NOMO-1 treated with dmso at 0.1 percent for 144 hours (cell line): ENCODE data around the gene SMIM28.
"Not testable (repeated sequence)": the region's sequence is repeated elsewhere in the genome, so short reads cannot be mapped to it uniquely, and the experiment has no call there.

Experiments used
- DNase-seq: peaks from one replicate; lab custom pipeline; 2025; ENCODE audit not compliant: unreplicated experiment; lab: John Stamatoyannopoulos, UW

SMIM28 gene

DNA sequence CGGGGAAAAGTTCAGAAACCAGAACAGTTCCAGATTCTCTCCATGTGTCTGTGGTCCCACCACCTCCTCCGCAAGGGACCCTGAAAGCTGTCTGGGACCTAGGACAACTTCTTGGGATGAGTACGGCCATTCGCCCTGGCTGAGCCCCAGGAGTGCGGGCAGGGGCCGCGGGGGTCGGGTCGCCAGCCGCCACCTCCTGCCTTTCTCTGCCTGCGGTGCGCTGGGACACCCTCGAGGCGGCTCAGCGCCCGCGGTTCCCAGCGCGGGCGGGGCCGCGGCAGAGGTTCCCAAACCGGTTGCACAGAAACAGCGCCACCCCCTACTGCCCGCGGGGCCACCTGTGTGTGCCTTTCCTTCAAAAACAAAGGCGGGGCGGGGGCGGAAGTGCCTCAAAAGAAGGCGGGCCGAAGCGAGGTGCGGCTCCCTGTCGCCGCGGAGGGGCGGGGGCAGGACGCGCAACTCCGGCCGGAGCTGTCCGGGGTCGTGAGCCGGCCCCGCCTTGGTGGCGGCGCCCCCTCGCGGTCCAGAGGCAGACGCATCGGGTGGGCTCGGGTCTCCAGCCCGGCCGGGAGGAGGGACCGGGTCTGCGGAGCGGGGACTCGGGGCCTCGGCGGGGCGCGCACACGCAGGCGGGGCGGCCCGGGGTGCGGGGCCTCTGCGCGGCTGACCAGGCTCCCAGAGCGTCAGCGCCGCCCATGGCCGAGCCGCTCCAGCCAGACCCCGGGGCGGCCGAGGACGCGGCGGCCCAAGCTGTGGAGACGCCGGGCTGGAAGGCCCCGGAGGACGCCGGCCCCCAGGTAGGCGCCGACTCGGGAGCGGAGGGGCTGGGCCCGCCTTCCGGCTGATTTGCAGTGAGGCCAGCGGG, 26.3 kb downstream of the SMIM28 start, which contains the start of gene HEBP2:
Gene HEBP2 (plus strand): TSS at position 423 of the 865 bp plus-strand sequence. CDS start 273 bp downstream, at position 696.
- DNase-seq, result peak; percentile 93

DNA sequence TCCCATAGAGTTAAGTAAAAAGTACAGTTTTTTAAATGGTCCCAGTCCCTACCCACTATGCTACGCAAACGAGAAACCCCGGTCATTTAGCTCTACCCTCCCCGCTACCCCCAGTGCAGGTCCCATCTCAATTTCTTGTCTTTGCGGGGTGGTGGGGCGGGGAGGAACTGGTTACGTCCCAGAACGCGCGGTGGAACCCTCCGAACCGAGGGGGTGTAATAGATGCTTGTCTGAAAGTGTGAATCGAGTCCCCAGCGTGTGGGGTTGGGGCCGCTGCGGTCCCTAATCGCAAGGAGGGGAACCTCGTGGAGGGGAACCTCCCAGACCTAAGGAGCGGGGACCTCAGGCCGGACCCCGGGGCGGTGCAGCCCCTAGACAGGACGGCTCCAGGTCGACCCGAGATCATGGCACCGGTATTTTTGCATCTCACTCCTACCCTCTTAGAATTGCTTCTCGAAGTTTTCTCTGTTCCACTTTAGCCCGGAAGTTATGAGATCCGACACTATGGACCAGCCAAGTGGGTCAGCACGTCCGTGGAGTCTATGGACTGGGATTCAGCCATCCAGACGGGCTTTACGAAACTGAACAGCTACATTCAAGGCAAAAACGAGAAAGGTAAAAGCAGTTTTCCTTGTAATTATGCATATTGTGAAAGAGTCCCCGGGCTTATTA, 27.1 kb downstream of the SMIM28 start:
- DNase-seq, result peak; percentile 7

DNA sequence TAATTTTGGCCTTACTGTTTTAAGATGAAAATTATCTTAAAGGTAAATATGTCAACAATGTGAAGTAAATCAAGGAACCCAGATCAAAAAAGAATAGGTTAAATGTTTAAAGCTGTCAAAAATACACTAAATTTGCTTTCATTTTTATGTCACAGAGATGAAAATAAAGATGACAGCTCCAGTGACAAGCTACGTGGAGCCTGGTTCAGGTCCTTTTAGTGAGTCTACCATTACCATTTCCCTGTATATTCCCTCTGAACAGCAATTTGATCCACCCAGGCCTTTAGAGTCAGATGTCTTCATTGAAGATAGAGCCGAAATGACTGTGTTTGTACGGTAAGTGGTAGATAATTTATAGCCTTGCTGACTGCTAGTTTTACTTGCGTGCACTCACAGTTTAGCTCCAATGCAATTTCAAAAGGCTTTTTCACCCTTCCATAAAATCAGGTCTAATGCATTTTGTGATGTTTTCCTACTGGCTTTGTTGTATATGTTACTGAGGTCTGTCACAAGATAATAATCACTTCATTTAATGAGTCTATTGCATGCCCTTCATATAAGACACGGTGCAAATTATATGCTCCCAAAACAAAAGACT, 28.2 kb downstream of the SMIM28 start:
- DNase-seq, result no peak

DNA sequence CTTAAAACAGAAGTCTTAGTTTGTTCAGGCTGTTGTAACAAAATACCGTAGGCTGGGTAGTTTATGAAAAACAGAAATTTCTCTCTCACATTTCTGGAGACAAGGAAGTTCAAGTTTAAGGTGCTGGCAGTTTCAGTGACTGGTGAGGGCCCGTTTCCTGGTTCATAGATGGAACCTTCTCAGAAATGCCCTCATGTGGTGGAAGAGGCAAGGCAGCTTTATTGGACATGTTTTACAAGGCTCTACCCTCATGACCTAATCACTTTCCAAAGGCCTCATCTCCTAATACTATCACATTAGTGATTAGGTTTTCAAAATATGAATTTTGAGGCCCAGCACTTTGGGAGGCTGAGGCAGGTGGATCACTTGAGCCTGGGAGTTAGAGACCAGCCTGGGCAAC, 28.7 kb downstream of the SMIM28 start:
- DNase-seq, result peak; percentile 12

DNA sequence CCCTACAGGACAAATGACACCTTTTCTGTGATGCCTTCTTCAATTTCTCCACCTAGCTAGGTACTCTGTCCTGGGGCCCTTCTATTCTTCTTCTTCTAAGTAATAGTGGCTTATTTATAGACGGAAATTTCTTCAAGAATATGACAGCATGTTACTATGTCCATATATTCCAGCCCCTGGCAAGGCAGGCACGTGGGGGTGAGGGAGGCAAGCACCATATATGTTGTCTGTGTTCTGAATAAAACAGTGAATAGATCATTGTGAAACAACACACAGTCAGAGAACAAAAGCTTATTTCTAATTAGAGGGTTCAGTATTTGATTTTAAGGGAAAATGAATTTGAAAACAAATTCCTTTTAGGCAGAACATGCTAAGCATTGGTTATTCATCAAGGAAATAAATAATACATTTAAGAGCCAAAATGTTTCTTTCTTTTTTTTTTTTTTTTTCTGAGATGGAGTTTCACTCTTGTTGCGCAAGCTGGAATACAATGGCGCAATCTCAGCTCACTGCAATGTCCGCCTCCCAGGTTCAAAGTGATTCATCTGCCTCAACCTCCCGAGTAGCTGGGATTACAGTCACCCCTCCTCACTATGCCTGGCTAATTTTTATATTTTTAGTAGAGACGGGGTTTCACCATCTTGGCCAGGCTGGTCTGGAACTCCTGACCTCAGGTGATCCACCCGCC, 32.5 kb downstream of the SMIM28 start:
- no peak for DNase-seq

DNA sequence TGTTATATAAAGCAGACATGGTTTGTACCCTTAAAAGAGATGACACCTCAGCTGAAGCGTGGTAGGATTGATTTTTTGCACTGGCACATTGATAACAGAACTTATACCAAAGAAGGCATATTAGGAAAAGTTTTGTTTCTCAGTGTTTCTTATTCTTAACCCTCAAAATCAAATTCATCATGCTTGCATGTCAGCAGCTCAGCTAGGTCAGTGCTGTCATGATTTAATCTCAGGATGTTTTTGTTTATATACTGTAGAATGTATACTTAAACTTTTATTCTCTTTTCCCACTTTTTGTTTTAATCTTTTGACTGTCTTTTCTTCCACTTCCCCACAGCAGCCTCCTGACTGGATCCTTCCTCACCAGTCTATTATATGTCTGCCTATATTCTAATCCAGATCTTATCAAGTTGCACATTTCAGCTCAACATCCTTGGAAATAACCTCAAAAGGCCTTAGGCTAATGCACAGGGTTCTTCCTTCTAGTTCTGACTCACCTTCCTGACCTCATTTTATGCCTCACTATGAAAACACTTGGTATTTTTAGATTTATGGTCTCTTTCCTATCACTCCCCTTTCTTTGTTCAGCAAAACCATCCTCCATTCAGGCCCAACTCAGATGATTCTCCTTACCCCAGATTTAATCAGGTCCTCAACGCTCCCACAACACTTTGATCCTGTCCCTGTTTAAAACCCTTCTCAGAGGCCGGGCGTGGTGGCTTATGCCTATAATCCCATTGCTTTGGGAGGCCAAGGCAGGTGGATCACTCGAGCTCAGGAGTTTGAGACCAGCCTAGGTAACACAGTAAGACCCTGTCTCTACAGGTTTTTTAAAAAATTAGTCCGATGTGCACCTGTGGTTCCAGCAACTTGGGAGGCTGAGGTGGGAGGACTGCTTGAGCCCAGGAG, 33.5 kb downstream of the SMIM28 start:
- DNase-seq, result peak; percentile 30

DNA sequence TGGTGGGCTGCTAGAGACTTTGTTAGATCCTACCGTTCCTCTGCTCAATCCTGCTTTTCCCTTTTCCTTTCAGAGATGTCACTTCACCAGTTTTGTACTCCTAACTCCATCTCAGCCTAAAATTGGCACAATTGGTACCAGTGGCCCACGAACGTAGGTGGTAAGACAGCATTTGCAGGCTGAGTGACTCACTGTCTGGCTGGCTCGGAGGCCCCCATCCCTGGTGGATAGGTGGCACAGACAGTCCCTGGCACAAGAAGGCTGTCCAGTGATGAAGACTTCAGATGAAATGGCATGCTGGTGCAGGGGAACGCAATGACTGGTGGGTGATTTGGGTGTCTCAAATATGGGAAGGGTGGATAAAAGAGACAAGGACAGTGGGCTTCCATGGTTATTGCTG, 37.4 kb downstream of the SMIM28 start:
- DNase-seq, result no peak

DNA sequence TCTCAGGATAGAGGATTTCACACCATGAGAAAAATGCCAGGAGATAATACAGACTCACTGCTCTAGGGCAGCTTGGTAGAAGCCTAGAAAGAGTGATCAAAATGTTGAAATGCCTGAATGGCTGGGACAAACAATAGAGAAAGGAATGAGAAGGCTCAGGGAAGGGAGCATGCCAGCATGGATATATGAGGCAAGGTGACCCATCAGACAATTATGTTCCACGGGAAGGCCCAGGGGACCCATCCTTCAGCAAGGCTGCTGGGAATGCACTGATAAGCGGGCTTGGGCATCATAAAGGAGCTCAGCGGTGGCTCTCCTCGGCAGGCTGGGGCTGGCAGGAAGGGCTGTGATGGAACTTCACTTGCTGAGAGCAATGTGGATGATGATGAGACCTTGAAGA, 38.5 kb downstream of the SMIM28 start:
- no peak for DNase-seq

DNA sequence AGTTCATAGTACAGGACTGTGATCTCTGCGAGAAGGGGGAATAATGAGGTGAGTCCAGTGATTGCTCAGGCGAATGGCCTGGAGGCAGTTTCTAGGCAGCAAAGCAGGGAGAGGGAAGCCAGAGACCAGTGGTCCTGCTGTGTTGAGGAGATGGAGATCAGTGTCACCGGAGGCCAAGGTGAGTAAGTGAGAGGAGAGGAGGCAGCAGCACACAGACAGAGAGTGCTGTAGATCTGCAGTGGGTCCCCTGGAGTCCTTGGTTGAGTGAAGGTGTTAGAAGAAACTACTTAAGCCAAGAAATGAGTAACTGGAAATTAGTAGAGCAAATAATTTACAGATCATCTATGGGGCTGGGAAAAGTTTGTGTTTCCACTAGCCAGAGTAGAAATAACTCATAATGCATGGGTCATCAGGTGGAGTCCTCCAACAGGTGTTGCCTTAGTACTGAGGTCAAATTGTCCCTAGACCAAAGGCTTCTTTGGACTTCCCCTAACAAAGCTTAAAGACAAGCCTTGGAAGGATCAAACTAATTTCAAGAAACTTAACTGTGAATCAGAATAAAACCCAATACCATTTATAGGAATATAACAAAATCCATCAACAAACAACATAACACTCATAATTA, 39.9 kb downstream of the SMIM28 start:
- no peak for DNase-seq

DNA sequence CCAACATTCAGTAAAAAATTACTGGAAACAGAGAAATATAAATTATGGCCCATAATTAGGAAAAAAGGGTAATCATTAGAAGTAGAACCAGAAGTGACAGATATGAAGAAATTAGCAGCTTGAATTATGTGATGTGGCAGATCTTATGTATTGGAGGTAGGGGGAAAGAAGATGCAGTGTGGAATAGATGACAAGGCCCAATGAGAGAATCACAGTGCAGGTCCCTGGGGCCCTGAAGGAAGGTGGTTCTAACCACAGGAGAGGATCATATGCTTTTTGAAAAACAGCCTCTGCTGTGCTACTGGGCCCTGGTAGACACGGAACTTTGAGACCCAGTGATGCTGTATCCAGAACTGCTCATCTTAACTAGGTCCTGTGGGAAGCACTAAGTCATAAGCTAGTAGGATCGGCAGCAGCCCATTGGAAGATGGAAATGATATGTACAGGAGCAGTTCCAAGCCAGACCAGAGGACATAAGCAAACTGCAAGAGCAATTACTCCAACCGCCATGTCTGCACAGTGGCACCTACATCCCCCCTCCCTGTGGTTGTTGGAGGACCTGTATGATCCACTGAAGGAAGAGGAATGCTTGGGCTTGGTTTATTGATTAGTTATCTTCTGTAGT, 40.5 kb downstream of the SMIM28 start:
- DNase-seq, result no peak

DNA sequence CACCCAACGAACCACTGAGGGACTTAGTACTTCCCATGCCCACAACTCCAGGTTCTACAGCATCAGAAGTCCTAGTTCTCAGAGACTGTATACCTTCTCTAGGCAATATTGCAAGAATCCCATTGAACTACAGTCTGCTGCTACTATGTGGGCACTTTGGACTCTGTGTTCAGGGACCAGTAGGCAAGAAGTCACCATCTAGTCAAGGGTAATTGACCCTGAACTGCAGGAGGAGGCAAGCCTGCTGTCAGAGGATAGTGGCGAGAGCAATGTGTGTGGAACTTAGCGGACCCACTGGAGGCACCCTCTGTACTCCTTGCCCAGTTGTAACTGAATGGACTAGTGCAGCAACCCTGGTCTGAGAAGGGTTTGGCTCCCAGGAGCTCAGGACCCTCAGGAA, 42.1 kb downstream of the SMIM28 start:
- no peak for DNase-seq

DNA sequence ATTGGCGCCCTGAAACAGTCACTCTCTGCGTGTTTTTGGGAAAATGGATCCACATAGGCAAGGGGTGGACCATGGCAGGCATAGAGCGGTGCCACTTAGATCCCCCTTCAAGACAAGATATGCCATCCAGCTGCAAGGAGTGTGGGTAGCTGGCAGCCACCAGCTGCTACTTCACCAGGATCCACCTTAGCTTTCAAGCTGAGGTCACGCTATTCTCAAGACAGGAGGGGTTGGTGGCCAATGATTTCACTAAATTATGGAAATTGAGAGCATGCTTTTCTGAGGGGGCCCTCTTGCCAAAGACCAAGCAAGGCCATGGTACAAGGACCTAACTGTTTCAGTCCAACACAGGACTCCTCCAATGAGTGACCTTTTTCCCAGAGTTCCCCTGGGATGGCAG, 42.7 kb downstream of the SMIM28 start:
- DNase-seq, result no peak

DNA sequence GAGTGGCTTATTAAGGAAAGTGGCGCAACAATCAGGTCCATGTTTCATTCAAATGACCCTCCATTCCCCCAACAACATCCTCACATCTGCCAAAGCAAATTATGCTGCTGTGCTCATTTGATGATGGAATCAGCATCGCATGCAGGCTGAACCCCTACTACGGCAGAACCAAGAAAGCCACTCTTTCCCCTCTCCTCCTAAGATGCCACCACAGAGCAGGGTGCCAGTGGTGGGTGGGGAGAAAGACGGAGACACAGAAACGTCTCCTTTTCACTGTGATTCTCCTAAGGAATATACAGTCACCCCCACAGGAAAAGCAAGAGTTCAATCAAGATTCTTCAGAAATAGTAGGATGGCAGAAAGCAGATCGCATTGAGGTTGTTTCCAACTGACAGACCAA, 43.4 kb downstream of the SMIM28 start:
- DNase-seq, result no peak

DNA sequence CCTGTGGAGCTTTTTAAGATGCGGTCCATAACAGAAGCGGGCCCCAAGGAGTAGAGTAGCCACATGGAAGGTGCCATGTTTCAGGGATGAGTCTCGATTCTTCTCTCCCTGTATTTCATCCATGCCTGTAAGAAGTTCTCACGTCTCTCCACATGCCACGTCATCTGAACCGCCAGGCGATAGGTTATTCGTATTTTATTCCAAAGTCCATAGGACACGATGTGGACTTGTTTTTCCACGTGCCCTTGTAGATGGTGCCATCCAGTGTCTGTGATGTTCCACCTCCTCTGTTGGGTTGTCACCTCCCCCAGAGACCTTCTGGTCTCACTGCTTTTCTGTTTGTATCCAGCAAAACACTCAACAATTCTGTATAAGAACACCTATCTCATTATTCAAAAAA, 43.9 kb downstream of the SMIM28 start:
- DNase-seq, result no peak

DNA sequence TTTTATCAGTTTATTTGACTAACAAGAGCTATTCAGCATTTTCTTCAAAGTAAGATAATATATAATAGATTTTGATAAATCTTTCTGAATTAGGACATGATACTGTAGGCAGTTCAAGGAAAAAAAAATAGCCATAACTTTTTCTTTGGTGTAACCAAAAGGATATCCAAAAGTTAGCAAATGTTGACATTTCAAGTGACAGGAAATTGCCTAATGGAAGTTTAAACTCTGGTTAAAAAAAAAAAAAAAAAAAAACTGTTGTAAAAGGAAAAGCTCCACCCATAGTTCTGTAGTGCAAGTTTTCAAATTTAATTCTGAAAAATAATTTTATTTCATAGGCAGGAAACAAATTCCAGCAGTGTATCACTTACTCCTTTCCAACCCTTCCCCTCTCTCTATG, 45.2 kb downstream of the SMIM28 start:
- DNase-seq, result no peak

DNA sequence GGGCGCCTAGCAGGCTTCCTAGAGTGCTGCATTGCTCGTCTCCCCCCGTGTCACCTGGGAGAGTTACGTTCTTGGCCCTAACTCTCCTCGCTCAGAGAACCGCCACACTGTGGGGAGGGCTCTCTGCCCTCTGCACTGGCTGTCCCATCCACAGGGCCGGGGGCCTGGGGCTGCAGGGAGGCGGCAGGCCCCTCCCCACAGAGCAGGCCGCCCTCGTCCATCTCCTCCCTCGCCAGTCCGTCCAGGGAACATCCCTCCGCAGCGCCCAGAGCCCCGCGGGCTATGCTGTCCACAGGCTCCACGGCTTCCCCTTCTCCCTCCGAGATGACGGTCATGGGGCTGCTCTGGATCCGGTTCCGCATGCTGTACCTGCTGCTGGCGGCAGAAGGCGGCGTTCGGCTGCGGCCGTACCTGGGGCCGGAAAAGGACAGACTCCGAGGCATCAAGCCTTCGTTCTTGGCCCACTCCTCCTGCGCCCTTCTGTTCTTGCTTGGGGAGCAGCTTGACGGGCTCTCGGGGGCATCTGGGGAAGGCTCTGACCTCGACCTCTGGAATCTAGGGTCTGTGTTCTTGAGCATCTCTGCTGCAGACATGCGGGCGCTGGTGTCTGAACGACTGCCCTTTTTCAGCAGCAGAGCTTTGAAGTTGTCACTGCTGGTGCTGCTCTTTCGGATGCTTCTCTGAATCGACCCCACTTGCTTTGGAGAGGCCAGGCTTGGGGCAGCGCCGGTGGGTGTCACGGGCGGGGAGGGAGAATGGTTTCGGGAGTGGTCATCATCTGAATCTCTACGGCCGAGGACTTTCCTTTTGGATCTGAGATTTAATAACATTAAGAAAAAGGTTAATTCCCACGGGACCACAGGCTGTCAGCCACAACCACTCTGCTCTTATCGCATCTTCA, 46.5 kb downstream of the SMIM28 start:
- DNase-seq, result no peak

DNA sequence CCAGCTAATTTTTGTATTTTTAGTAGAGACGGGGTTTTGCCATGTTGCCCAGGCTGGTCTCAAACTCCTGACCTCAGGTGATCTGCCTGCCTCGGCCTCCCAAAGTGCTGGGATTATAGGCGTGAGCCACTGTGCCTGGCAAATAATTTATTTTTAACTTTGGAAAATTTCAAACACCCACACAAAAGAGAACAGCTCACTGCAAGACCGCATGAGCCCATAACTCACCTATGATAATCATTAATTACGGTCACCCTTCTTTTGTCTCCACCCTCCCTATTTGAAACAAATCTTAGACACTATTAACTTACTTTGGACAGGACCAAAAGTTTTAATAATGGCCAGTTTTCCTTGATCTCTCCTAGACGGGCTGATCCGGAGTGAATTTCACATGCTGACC, 47.6 kb downstream of the SMIM28 start:
- not testable (repeated sequence) for DNase-seq

DNA sequence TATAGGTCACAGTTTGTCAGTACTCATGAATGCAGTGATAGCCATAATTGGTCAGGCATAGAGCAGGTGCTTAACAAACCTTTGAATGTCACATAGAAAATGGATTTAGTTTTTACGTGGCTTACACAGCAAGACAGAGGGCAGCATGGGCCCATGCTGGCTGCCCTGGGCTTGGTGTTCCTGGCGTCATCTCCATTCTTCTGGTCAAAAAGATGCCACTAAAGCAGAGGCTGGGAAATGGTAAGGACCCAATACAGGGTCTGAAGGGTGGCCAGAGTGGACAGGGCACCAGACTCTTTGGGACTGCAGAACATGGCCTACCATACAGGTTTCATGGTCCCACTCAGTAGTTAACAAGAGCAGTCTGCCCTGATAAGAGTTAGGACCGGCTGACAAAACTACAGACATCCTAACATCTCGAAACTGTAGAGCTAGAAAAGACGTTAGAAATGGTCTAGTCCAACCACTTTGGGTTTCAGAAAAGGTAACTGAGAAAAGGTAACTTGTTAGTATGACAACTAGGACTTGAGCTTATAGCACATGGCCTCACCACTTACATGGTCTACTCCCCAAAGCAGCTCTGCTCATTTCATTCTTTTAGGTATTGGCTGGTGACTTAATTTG, 48.9 kb downstream of the SMIM28 start:
- no peak for DNase-seq
